ENCODE measurements around the gene NEK1. TPM values are rescaled to one million over a fixed set of nuclear protein-coding genes. Genes with fewer than 3 reads are reported as not detected.
"Not testable (repeated sequence)": the region's sequence is repeated elsewhere in the genome, so short reads cannot be mapped to it uniquely, and the experiment has no call there.

The NEK1 gene
- polyA plus RNA-seq, 3 donors, result 2.1 to 10.0 (median 3.9) TPM

DNA sequence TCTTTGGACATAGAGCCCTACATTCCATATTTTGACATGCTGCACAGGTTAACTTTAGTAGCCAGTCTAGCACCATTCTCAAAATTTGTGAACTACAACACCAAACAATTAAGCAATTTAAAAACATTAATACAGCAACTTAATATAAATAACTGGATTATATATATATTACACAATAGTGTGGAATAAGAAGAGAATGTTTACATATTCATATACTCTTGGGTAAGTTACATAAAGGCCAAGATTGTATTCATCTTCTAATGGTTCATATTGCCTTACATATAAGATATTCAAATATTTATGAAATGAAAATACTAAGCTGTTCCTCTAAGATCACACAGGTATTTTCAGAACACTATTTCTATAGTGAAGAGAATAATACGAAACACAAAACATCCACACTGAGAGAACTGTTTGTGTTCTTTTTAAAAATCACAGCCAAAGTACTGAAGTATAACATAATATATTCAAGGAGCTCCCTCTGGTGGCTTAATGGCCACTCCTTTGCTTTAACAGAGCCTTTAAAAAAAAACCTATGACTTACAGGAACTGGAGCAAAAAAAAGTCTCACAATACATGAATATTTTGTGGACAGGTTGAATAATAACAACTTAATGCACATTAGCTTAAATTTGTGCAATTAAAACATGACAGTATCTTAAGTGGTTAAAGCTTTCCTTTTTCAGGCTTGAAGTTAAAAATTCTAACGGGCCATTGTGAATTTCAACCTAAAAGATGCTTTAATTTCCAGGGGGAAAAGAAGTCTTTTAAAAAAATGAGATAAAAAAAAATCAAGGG is 46.2 kb downstream of the NEK1 start:
- WGBS, 3 donors, result 48 to 65% (median 50%) methylated on average over 2 of the region's 2 CpGs
- H3K27ac ChIP-seq (ENCODE audit: low read depth, low read length), result no peak overlapping the region

DNA sequence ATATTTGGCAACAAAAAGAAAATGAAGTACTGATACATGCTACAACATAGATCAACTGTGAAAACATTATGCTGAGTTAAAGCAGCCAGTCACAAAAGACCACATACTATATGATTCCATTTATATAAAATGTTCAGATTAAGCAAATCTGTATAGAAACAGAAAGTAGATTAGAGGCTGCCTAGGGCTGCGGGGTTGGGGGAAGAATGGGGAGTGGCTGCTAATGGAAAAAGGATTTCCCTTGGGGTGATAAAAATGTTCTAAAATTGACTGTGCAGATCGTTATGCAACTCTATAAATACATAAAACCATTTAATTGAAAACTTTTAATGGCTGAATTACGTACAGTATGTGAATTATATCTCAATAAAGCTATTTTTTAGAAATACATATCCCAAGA is 46.8 kb downstream of the NEK1 start:
- 33 to 67% (median 42%) methylated on average over 3 of the region's 3 CpGs for WGBS, 3 donors
- no peak overlapping the region for H3K27ac ChIP-seq (ENCODE audit: low read depth, low read length)

DNA sequence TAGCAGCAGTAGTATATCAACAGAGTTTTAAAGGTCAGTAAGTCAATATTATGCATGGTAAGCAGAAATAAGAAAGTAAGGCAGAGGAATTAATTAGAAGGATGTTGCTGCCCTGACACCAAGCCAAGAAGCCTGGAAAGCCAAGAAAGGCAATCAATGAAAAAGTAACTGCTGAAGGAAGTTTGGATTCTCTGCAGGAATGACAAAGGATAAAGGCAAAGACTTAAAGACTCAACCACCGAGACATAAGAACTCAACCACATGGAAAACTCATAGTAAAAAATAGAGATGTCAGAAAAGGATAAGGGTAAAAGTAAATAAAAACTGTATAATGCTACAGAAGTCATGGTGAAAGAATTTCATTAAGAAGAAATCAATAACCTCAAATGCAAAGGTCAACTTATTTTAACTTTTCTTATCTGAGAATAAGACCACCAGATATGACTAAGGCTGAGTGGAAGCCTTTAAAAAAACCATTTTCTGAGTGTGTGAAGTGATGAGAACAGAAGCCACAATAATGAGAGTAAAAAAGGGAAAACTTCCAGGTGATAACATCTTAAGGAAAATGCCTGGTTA is 55.2 kb downstream of the NEK1 start:
- H3K27ac ChIP-seq (ENCODE audit: low read depth, low read length), result no peak overlapping the region
- 22 to 67% (median 55%) methylated on average over 1 of the region's 1 CpG for WGBS, 3 donors

DNA sequence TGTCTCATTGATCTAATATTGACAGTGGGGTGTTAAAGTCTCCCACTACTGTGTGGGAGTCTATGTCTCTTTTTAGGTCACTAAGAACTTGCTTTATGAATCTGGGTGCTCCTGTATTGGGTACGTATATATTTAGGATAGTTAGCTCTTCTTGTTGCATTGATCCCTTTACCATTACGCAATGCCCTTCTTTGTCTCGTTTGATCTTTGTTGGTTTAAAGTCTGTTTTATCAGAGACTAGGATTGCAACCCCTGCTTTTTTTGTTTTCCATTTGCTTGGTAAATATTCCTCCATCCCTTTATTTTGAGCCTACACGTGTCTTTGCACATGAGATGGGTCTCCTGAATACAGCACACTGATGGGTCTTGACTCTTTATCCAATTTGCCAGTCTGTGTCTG is 65.8 kb downstream of the NEK1 start:
- 76 to 98% (median 88%) methylated on average over 4 of the region's 4 CpGs for WGBS, 3 donors
- not testable (repeated sequence) for H3K27ac ChIP-seq (ENCODE audit: low read depth, low read length)

DNA sequence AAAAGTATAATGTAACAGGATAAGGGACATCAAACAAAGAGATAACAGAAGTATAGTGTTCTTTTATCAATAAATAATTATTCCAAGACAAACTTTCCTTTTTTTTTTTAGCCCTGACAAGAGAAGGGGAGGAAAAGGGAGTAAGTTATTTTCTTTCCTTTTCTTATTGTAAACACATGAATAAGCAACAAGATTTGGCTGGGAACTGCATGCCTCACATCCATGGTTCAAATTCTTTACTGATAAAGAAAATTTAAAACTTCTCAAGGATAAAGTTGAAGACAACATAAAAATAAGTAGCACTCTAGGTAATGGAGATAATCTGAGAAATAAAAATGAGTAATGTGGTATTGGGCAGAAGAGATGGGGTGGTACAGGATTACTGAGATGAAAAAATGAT is 71.6 kb downstream of the NEK1 start:
- H3K27ac ChIP-seq (ENCODE audit: low read depth, low read length), result no peak overlapping the region

DNA sequence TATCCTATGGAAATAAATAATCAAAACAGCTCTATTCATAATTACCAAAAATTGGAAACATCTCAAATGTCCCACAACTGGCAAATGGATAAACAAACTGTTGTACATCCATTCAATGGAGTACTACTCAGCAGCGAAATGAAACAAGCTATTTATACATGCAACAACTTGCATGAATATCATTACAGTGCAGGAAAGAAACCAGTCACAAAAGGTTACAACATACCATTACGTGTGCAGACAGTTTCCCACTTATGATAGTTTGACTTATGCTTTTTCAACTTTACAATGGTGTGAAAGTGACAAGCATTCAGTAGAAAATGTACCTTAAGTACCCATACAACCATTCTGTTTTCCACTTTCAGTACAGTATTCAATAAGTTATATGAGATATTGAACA is 82.3 kb downstream of the NEK1 start:
- 61 to 90% (median 89%) methylated on average over 2 of the region's 2 CpGs for WGBS, 3 donors
- no peak overlapping the region for H3K27ac ChIP-seq (ENCODE audit: low read depth, low read length)

DNA sequence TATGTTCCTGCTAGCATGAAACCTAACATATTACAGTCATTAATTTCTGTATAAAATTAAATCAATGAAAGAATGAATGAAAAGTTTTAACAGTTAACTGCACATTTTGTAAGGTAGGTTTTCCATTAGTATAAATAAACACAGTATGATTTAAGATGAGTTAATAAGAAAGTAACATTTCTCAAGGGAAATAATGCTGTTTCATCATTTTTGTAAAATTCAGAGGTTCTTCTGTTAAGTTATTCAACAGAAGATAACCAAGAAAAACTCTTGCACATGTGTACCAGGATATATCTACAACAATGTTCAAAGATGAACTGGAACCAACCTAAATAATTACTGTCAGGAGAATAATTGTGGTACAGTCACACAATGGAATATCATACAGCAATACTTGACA is 88.6 kb downstream of the NEK1 start:
- H3K27ac ChIP-seq (ENCODE audit: low read depth, low read length), result no peak overlapping the region

DNA sequence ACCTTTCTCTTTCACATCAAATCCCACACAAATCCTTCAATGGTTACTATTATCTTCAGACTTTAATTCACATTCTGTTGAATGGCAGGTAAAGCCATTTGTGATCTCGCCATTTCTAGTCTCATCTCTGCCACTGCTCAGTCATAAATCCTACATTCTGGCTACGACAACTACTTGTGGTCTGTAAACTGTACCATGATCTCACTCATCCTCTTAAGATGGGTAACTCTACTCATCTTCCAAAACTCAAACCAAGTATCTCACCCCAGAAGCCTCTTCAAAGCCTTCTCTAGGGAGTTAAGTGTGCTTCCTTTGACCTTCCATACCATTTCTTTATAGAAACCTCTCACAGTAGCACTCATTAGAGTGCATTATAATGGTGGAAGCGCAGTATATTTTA is 101.8 kb downstream of the NEK1 start:
- 96 to 98% (median 96%) methylated on average over 3 of the region's 3 CpGs for WGBS, 3 donors
- no peak overlapping the region for H3K27ac ChIP-seq (ENCODE audit: low read depth, low read length)

DNA sequence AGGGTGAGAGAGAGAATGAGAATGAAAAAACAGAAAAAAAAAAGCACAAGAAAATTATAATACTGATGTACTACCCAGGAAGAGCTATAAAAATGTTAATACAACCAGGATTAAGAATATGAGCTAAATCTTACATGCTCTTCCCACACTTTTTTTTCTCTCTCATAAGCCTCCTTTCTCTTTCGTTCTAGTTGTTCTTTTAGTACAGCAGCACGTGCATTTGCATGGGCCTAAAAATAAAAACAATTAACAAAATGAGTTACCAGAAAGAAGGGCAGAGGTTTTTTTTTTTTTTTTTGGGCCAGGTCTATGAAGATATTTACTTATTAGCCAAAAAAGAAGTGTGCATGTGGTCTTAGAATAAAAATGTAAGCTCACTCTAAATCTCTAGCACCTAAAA is 105.5 kb downstream of the NEK1 start:
- H3K27ac ChIP-seq (ENCODE audit: low read depth, low read length), result no peak overlapping the region
- 88 to 93% (median 92%) methylated on average over 2 of the region's 2 CpGs for WGBS, 3 donors

DNA sequence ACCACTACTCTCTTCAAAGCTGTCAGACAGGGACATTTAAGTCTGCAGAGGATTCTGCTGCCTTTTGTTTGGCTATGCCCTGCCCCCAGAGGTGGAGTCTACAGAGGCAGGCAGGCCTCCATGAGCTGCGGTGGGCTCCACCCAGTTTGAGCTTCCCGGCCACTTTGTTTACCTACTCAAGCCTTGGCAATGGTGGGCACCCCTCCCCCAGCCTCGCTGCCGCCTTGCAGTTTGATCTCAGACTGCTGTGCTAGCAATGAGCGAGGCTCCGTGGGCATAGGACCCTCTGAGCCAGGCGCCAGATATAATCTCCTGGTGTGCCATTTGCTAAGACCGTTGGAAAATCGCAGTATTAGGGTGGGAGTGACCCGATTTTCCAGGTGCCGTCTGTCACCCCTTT is 112.5 kb downstream of the NEK1 start:
- H3K27ac ChIP-seq (ENCODE audit: low read depth, low read length), result not testable (repeated sequence)
- WGBS, 3 donors, result 97 to 98% (median 98%) methylated on average over 11 of the region's 11 CpGs

DNA sequence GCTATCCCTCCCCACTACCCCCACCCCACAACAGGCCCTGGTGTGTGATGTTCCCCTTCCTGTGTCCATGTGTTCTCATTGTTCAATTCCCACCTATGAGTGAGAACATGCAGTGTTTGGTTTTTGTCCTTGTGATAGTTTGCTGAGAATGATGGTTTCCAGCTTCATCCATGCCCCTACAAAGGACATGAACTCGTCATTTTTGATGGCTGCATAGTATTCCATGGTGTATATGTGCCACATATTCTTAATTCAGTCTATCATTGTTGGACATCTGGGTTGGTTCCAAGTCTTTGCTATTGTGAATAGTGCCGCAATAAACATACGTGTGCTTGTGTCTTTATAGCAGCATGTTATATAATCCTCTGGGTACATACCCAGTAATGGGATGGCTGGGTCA is 118.1 kb downstream of the NEK1 start:
- H3K27ac ChIP-seq (ENCODE audit: low read depth, low read length), result not testable (repeated sequence)
- 91 to 96% (median 96%) methylated on average over 3 of the region's 3 CpGs for WGBS, 3 donors

DNA sequence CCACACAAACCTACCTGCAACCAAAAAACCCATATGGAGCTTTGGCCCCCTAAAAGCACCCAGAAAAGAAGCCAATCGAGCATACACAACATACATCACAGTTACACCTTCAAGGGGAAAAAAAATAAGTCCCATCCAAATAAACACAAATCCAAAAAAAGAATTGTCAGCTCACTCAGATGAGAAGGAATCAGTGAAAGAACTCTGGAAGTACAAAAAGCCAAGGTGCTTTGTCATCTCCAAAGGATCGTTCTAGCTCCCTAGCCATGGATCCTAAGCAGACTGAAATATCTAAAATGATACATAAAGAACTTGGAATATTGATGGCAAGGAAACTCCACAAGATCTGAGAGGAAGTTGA is 119.2 kb downstream of the NEK1 start:
- no peak overlapping the region for H3K27ac ChIP-seq (ENCODE audit: low read depth, low read length)
- WGBS, 3 donors, result 48 to 71% (median 58%) methylated on average over 2 of the region's 2 CpGs

DNA sequence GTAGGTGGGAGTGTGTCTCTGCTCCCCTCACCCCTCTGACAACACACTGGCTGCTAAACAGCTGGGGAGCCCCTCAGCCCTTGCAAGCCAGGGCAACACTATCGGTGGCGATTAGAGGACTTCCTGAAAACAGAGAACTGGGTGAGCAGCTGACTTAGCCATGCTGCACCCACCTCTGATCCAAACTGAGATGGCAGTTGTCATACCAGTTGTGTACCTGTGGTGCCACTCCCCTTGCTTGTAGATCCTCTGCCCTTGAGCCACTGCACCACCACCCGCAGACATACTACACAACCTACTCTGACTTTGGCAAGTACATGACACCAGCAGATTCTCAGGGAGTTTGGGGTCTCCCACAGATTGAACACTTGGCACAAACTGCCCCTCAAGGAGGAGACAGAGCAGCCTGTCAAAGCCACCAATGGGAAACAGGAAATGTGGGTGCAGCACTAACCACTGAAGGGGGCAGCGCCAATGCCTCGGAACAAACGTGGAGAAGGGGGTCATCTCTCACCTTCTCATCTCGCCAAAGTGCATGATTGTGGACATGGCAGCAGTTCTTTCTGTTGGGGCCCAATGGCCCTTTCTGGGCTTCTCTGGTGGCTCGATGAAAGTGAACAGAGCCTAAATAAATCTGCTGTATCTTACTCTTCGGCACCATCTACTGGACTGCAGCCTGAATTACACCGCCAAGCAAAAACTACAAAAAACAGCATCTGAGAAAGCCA is 119.8 kb downstream of the NEK1 start:
- WGBS, 3 donors, result 71 to 76% (median 75%) methylated on average over 10 of the region's 10 CpGs

DNA sequence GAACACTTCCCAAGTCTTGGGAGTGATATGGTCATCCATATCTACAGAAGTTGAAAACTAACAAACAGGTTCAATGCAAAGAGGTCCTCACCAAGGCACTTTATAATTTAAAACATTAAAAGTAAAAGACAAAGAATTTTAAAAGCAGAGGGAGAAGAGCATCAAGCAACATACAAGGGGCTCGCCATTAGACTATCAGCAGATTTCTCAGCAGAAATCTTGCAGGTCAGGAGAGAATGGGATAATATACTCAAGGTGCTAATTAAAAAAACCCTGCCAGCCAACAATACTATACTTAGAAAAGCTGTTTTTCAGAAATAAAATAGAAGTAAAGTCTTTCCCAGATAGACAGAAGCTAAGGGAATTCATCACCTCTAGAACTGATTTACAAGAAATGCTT is 121.2 kb downstream of the NEK1 start:
- 92 to 100% (median 100%) methylated on average over 1 of the region's 1 CpG for WGBS, 3 donors
- no peak overlapping the region for H3K27ac ChIP-seq (ENCODE audit: low read depth, low read length)

More for the DNA sequence above, 119.8 kb downstream of the NEK1 start:
- no peak overlapping the region for H3K27ac ChIP-seq (ENCODE audit: low read depth, low read length)

DNA sequence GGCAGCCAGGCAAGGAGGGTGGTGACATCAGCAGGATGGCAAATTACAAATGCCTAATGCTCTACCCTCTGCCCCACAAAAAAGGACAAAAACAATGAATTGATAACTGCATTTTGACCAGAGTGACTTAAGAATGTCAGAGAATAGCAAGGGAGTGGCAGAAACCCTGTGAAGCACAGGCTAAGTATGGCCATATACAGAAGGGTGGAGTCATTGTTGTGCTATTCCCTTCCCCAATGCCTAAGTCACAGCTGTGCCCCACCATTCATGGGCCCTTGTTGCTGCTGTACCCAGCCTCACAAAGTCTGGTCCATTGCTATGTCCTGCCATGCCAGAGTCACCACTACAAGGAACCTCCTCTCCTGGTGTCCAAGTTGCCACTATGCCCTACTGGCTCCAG is 123.1 kb downstream of the NEK1 start:
- H3K27ac ChIP-seq (ENCODE audit: low read depth, low read length), result no peak overlapping the region

DNA sequence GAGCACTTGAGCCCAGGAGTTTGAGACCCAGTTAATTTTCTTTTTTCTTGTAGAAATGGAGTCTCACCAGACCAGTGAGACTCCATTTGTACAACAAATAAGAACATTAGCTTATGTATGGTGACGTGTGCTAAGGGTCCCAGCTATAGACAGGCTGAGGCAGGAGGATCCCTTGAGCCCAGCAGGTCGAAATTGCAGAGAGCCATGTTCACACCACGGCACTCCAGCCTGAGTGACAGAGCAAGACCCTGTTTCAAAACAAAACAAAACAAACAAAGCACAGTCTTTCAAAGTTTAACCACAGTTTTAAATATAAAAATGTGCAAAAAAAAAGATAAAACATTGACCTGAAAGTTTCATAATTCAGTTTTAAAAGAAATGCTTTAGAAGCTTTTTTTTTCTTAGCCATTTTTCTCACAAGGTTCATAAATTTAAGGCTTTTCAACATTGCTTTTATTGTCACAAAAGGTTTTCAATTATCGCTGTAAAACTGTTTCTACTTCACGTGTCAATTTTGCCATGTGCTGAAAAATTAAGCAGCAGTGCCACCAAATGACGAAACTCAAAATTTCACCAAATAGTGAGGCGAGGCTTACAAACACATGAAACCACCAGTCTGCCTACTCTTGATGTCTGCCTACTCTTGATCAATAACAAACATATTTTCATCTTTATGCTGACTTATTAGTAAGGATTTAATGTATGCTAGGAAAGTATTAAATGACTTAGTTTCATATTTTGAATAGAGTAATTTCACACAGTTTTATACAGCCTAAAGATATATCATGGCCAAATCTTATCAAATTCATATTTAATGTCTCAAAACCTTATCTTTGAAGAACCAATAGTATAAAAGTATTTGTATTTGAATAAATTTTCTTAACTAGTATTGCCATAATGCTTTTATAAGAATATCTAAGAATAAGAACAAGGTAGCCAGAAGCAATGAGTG is 126.3 kb downstream of the NEK1 start:
- no peak overlapping the region for H3K27ac ChIP-seq (ENCODE audit: low read depth, low read length)
- WGBS, 3 donors, result 18 to 27% (median 22%) methylated on average over 7 of the region's 7 CpGs

DNA sequence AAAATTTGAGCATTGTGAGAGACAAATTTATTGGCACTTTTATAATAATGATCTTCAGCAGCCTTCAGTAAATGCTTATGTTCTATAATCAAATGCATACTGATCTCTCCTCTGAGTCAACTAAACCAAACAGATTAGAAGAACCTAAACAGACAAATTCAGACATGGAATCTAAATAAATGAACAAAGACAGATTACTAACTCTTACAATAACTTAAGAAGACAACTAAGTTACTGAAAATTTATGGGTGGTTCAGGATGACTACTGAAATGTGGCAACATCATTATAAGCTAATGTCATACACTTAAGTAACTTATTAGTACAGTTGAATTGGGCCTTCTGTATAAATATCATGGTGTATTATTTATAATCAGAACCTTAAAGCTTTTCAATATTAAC is 127.3 kb downstream of the NEK1 start:
- H3K27ac ChIP-seq (ENCODE audit: low read depth, low read length), result no peak overlapping the region

DNA sequence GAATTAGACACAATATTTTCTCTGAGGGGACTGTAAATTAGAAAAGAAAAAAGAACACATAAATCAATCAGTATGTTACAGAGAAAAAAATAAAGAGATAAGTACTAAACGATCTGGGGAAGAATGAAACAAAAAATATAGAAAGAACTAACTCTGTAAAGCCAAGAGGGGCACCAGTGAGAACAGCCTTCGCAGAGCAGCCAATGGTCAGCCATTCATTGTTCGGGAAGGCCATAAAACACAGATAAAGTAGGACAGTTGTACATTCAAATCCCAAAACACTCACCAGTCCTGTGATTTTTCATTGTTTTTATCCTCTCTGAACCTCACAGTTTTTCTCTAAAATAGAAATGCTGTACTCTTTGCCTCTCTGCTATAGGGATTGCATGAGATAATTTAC is 127.9 kb downstream of the NEK1 start:
- 57 to 66% (median 63%) methylated on average over 3 of the region's 3 CpGs for whole genome bisulfite sequencing, 3 donors
- H3K27ac ChIP-seq (ENCODE audit: low read depth, low read length), result no peak overlapping the region

DNA sequence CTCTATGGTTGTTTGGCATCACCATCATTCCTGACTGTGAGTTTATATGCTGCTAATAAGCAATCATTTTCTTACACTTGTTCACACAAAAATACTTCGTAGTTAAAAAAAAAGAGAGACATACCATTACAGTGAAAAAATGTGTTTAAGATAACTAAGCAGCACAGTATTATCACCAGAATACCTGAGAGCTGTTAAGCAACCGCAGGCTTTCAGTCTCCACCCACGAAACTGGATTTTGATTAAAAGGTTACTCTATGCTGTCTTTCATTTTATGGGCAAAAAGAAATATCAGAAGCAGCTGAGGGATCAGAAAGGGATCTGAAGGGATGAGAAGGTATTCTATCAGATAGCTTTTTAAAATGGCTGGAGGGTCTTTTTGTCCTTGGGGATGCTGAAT is 148.3 kb downstream of the NEK1 start:
- no peak overlapping the region for H3K27ac ChIP-seq (ENCODE audit: low read depth, low read length)
- 83 to 91% (median 88%) methylated on average over 3 of the region's 3 CpGs for WGBS, 3 donors

All from adipose tissue (tissue), 3 donors.